HL-60/S4 treated with retinoic acid at 250 ng/mL for 4 days and 3 days (cell line): ENCODE data around the gene WNT7B.

Experiments
- in situ Hi-C: fragments of 300-500 bp; cut with MboI; formaldehyde crosslinking; loops from 2 replicates; pipeline ENCODE4 v1.7.0; 2022; ENCODE audit warnings: low sequenced_read_pairs

WNT7B gene

DNA sequence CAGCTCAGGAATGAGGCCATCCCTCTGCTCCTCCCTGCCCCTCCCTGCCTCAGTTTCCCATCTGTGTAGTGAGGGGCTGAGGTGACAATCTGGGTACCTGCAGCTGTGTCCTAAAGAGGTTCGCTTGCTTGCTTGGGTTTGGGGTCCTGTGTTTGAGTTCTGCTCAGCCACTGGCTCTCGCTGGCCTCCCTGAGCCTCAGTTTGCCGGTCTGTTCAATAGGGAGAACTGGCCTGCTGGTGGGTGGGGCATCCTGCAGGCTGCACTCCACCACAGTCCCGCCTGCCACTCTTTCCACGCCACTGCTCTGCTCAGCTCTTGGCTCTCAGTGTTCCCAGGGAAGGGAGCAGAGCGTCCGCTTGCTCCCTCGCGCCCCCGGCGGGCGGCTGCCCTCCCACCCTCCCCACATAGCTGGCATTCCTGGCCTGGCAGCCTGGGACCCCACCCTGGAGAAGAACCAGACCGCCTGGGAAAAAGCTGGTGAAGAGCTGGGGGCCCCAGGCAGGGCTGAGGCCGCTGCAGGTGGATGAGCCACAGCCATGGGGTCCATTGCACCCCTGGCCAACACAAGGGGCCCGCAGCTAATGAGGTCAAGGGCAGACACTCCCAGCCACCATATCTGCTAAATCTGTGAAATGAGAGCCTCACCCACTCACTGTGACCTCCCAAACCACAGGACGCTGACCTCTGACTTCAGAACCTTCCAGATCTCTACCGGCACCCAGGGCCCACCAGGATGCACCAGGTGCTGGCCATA, 15.1 kb downstream of the WNT7B start:
- in situ Hi-C loops, result no loop called here

DNA sequence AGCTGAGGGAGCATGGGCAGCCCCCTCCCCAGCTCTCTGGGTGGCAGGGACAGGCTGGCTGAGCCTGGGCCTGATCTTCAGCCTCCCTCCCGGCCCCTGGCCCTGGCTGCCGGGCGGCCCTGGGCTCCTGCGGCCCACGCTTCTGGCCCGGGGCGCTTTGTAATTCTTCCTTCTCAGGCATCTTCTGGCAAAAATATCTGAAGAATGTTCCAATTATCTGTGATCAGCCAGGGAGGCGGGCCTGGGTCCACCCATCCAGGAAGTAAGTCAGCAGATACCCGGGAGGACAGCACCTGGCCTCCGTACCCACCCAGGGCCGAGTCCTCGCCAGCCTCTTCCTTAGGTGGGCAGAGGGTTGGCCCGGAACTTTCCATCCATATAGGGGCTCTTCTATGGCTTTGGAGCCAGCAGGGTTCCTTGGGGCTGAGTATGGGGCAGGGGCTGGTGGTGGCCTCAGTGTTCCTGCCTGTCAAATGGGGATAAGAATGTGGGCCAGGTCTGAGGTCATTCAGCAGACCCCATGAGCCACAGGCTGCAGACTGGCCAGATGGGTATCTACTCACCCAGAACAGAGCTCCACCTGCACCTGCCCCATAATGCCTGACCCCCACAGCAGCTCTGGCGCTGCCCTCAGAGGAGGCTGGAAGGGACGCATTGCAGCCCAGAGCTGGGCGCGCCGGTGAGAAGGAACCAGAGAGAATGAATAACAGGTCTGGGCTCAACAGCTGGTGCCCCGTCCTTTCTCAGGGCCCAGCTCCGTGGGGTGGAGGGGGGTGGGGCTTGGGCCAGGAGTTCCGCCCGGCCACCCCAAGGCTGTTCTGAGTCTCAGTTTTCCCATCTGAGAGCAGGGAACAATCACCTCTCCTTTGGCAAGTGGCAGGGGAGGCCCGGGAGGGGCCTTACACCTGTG, 16.2 kb downstream of the WNT7B start:
- in situ Hi-C loops, result no loop called here

- in situ Hi-C loops, result no loop called here
These were observed 17.1 kb downstream of the WNT7B start for GRCh38 chr22:45959719-45960476.

DNA sequence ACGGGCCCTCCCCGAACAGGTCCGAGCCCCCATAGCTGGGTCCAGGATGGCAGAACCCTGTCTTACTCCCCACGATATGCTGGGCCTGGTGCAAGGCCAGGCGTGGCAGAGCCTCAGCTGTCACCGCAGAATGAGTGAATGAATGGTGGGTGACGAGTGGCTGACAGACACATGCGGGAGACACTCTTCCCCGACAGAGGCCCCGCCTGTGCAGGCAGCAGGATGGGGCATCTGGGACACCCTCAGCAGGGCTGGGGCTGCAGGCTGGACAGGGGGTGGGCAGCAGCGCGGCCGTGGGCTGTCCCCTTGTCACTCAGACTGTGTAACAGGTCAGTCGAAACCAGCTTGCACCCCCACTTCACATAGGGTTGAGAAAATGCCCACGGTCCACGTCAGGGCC, 18.0 kb downstream of the WNT7B start:
- in situ Hi-C loops, result no loop called here

DNA sequence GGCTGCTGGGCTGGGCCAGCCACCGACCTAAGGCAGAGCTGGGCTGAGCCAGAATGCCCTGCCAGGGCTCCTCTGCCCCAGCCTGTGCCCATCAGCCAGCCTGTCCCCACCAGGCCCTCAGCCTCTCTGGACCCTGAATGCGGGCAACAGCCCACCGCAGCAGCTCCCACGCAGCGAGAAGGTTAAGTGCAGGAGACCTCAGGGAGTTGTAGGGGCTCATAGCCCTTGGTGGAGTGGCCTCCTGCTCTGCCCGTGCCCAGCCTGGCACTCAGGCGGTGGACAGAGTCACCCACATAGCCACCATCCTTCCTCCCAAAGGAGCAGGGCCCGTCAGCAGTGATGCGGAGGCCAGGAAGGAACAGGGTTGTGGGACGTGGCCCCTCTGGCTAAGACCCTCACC, 19.1 kb downstream of the WNT7B start:
- in situ Hi-C loops, result no loop called here

- in situ Hi-C loops, result no loop called here
These were observed 23.8 kb downstream of the WNT7B start for GRCh38 chr22:45953178-45953577.

GRCh38 chr22:45952553-45952952, 24.4 kb downstream of the WNT7B start:
- in situ Hi-C loops, result no loop called here

GRCh38 chr22:45952151-45952550, 24.8 kb downstream of the WNT7B start:
- in situ Hi-C loops, result no loop called here

DNA sequence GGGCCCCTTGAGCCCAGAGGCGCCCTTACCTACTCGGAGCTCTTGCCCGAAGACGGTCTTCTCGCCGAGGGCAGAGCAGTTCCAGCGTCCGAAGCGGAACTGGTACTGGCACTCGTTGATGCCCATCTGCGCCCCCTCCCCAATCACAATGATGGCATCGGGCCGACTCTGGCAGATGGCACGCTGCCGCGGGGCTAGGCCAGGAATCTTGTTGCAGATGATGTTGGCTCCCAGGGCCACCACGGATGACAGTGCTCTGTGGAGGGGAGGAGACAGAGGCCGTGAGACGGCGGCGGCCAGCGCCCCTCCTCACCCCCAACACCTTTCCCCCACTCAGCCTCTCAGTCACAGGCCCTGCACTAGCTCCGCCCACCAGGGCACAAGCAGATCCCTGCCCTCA, 27.1 kb downstream of the WNT7B start:
- in situ Hi-C loops, result no loop called here

DNA sequence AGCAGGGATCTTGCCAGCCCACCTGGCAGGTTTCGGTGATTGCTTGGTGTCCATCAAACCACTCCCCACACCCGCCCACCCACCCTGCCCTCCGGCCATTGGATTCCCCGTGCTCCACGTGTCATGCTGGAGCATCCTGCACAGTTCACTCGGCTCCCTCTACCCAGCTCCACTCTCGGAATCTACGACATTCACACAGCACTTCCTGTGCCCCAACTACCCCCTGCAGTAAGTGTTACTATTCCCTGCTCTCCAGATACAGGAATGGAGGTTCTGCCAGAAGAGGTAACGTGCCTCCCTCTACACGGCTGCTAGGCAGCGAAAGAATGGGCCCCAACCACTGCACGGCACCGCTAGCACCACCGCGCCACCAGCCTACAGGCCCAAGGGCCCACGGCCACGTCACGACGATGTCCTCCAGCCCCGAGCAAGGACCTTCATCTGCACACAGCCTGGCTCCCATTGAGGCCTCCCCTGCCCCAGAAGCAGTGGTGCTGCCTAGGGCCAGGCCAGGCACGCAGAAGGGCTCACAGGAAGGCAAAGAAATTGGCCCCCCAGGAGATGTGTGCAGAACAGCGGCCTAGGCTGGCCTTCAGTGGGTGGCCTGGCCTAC, 27.6 kb downstream of the WNT7B start:
- in situ Hi-C loops, result no loop called here

DNA sequence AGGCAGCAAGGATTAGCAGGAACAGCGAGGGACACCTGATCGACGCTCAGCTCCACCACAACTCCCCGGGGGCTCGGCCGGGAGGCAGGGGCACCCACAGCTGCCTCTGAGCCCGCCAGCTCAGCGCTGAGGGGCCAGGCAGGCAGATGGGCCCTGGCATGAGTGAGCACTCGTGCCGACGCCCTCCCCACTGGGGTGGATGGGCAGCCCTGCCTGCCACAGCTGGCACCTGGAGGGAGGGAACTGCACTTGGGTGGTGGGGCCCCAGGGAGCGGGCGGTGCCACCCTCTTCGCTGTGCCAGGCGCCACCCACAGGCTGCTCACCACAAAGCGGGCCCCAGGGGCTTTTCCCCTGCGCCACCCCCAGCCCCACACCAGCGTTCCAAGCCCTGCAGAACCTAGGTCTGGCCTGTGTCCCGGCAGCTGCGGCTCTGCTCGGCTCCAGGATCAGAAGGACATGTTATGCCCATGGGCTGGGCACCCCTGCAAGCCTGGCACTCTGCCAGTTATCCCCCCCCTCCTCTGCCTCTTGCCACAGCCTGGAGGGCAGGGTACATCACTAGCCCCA, 28.8 kb downstream of the WNT7B start:
- in situ Hi-C loops, result no loop called here

DNA sequence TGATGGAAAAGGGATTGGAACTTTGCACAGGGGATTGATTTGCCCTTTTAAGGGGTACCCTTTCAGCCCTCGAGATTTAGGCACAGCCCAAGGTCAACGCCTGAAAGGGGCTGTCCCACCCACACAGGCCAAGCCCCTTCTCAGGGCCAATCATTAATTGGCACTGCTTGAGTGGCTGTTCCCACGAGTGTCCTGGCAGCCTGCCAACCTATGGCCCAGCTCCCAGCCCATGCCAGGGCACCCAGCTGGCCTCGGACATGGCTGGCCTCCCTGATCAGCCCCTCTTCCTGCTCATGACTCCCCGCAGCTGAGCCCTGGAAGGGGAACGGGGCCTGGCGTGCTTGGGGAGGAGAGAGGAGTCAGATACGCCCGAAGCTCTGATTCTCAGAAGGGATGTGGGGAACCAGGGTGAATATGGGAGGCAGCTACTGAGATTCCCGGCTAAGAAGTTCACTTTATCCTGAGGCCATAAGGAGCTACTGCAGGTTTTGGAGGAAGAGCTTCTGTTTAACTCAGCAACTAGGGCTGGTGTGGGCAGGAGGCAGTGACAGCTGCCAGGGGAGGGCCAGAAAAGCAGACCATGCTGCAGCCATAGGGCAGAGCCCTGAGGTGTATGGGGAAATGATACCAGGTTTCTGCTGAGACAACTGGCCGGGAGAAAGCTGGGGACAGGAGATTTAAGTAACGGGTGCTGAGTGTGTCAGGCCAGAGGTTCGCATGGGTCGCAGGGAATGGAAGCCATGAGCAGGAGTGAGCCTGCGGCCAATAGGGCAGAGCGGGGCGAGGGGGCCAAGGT, 30.0 kb downstream of the WNT7B start:
- in situ Hi-C loops, result no loop called here

DNA sequence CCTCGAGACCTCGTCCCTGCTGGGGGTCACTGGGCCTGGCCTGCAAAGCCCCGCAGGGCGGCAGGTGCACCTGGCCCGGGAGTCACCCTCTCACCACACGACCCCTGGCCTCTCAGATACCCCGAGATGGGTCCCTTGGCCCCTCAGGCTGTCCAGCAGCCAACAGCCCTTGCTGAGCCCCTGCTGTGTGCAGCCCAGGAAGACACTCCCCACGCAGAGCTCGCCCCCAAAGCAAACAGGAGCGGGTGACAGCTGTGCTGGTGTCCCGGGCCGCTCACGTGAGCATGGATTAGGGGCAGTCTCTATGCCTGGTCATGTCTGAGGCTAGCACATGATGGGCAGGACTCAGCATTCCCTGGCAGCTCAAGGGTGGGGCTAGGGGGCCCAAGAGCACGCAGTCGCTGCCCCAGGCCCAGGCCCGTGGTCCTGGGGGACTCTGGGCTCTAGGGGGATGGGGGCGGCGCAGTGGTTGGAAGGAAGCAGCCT, 31.3 kb downstream of the WNT7B start:
- in situ Hi-C loops, result no loop called here

DNA sequence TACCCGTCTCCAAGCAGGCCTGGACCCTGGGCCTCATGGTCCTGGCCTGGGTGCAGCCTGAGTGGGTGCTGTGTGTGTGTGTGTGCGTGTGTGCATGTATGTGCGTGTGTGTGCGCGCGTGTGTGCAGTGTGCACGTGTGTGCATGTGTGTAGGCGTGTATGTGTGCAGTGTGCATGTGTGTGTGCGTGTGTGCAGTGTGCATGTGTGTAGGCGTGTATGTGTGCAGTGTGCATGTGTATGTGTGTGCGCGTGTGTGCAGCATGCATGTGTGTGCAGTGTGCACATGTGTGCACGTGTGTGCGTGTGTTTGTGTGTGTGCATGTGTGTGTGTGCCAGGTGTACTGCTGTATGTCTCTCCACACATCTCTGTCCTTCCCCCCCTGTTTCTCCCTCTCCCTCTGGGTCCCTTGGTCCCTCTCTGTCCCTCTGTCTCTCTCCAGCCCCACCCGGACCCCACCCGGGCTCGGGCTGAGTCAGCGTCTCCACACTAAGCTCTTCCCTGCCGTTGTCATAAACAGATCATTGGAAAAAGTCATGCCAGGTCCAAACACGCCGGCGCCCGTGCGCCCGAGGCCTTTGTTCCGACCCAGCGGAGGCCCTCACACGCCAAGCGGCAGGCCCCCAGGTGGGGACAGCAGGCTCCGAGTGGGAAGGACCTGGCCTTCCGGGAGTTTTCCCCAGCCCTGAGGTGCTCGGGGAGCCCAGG, 34.0 kb downstream of the WNT7B start:
- in situ Hi-C loops, result no loop called here

DNA sequence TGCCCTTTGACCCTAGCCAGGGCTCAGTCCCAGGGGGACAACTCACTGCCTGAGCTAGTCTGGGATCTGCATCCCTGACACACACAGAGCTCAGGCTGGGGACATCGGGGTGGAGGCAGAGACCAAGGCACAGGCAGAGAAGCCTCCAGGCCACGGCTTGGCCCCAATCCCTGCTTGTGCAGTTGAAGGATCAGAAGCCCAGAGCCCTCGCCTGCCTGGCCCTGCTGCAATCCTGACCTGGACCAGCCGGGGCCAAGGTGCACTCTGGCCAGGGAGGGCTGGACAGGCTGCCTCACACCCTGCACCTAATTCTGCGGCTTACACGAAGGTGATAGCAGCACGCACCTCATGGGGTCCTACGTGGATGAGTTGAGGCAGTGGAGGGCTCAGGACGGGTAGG, 34.6 kb downstream of the WNT7B start:
- in situ Hi-C loops, result no loop called here

GRCh38 chr22:45938913-45939312, 38.0 kb downstream of the WNT7B start:
- in situ Hi-C loops, result no loop called here

- in situ Hi-C loops, result no loop called here
These were observed 39.0 kb downstream of the WNT7B start for GRCh38 chr22:45937960-45938359.

DNA sequence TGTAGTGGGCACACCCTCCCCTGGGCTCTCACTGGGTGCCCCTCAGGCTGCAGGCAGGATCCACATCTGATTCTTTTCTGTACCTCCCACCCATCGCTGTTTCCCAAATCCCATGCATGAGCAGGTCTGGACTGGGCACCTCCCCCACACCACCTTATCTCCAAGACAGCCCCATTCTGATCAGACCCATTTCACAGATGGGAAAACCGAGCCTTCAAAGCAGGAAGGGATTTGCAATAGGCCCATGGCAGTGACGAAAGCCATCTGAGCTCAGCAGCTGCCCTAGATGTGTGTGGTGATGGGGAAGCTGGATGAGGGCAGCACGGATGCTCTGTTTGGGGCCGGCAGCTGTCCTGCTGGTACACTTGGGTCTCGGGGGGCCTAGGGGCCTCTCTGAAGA, 41.4 kb downstream of the WNT7B start:
- in situ Hi-C loops, result no loop called here

DNA sequence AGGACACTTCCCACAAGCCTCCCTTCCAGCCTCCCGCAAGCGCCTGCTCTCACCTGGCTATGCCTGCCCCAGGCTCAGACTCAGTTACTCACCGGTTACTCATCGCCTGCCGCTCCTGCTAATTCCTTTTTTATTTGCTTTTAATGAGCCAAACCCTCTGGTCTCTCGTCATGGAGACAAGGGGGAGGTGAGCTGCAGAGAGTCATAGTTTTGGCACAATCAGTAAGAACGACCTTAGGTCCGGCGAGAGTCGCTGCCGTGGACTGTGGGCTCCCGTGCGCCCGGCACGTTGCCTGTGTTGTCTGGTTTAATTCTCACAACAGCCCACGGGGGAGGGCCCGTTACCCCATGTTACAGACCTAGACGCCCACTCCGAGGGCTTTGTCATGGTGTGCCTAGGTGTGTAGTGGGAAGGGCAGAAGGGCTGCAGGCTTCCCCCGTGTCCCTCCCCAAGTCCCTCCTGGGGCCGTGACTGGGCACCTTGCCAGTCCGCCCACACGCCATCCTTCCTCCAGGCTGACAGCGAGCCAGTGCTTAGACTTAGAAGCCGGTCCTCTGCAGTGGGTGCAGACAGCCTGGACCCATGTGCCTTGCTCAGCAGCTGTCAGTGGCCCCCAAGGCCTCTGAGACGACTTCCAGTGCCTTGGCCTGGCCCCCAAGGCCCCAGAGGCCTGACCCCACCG, 42.2 kb downstream of the WNT7B start:
- in situ Hi-C loops, result no loop called here
